T-cell (primary cell): Measurements from ENCODE around the gene MVB12B. TPM values are rescaled to one million over a fixed set of nuclear protein-coding genes. Genes with fewer than 3 reads are reported as not detected.

Experiments
- ATAC-seq, 4 experiments: fragments of 200-7000 bp in 3 of 4; fragments of 150-1000 bp in 1 of 4; cut with Tn5 transposase; replicated peaks in 1 of 4; 1 replicate in 3 of 4; 2 replicates in 1 of 4; pipeline ENCODE4 v1.10.0; 2021; ENCODE audit warnings: moderate library complexity in 3 of 4, mild to moderate bottlenecking in 2 of 4, moderate number of reproducible peaks in 1 of 4
- CTCF ChIA-PET, 2 donors: fragments of 300-600 bp; sonication (Branson Sonifier 250); formaldehyde crosslinking; loops; one replicate each; lab custom pipeline; 2022; ENCODE audit warnings: antibody characterized with exemption in 2 of 2; lab: Charles Lee
- POLR2A ChIA-PET, 2 donors: fragments of 300-600 bp; sonication (Branson Sonifier 250); formaldehyde crosslinking; loops; one replicate each; lab custom pipeline; 2022; ENCODE audit warnings: antibody characterized with exemption in 2 of 2; lab: Charles Lee
- DNase-seq, 35 experiments: peaks; one replicate each; pipeline versions ENCODE4 v3.0.0 to v3.0.0-alpha.2; 2013 to 2023
- H3K27ac ChIP-seq: one replicate; pipeline ENCODE4 v1.5.1; 2013; ENCODE audit warnings: low read length
- H3K27me3 ChIP-seq, 2 experiments: replicated peaks in 1 of 2; 1 replicate in 1 of 2; 2 replicates in 1 of 2; pipeline versions ENCODE4 v1.6.1 to v1.7.0; 2013; ENCODE audit warnings: low read length in 1 of 2, mixed read lengths in 1 of 2; ENCODE audit not compliant: control insufficient read depth in 2 of 2, insufficient read depth in 2 of 2; ENCODE audit errors: extremely low read depth in 1 of 2
- H3K36me3 ChIP-seq, 2 donors: 1 replicate in 1 of 2; 2 replicates in 1 of 2; pipeline versions ENCODE4 v1.6.1 to v1.7.0; 2013; ENCODE audit warnings: low read length in 1 of 2; ENCODE audit not compliant: control insufficient read depth in 2 of 2, insufficient read depth in 1 of 2; ENCODE audit errors: extremely low read depth in 1 of 2
- H3K4me1 ChIP-seq, 2 experiments: 1 replicate in 1 of 2; 2 replicates in 1 of 2; pipeline versions ENCODE4 v1.6.1 to v1.7.0; 2013; ENCODE audit warnings: low read length in 2 of 2, mixed read lengths in 1 of 2; ENCODE audit not compliant: insufficient read depth in 2 of 2, control insufficient read depth in 1 of 2; ENCODE audit errors: extremely low read depth in 1 of 2
- H3K4me3 ChIP-seq, 2 donors: 1 replicate in 1 of 2; 2 replicates in 1 of 2; pipeline versions ENCODE4 v1.5.1 to v1.7.0; 2013; ENCODE audit warnings: mild to moderate bottlenecking in 2 of 2, low read length in 1 of 2, moderate library complexity in 1 of 2; ENCODE audit not compliant: control insufficient read depth in 1 of 2; ENCODE audit errors: extremely low read depth in 1 of 2
- H3K9me3 ChIP-seq: 2 replicates; pipeline ENCODE4 v1.7.0; 2013
- H3K27ac Mint-ChIP-seq, 2 donors: one replicate each; pipeline ENCODE4 v1.8.0; 2020 to 2021; ENCODE audit warnings: mild to moderate bottlenecking in 2 of 2, mixed read lengths in 2 of 2
- H3K27me3 Mint-ChIP-seq, 2 donors: one replicate each; pipeline ENCODE4 v1.8.0; 2021 to 2022; ENCODE audit warnings: mixed read lengths in 2 of 2
- H3K36me3 Mint-ChIP-seq: one replicate; pipeline ENCODE4 v1.8.0; 2021; ENCODE audit warnings: mixed read lengths
- H3K4me1 Mint-ChIP-seq, 3 donors: one replicate each; pipeline ENCODE4 v1.8.0; 2020 to 2022; ENCODE audit warnings: mixed read lengths in 3 of 3, mild to moderate bottlenecking in 1 of 3
- H3K4me3 Mint-ChIP-seq, 3 donors: one replicate each; pipeline ENCODE4 v1.8.0; 2020 to 2022; ENCODE audit warnings: mild to moderate bottlenecking in 3 of 3, mixed read lengths in 3 of 3, moderate library complexity in 3 of 3
- H3K9me3 Mint-ChIP-seq, 3 donors: one replicate each; pipeline ENCODE4 v1.8.0; 2020 to 2022; ENCODE audit warnings: mixed read lengths in 3 of 3
- WGBS: methylation state at CpG from one replicate; pipeline ENCODE4 v1.1.5; 2013; ENCODE audit warnings: missing lambda C conversion rate; ENCODE audit not compliant: insufficient coverage; 5-methylcytosine and 5-hydroxymethylcytosine counted together
- total RNA-seq, 35 experiments: library from RNA in 6 of 35; stranded (reverse) in 6 of 35; fragments of 120-200 nt in 1 of 35; gene quantifications; one replicate each; pipeline versions ENCODE4 v1.2.1 to v1.2.4 and lab custom pipeline; 2013 to 2026

Gene MVB12B
- total RNA-seq, 5 donors from 2014 or later (not counting 1 experiment from before 2014, with no cell fraction given) = 8.2 to 25.2 (median 10.6) TPM

DNA sequence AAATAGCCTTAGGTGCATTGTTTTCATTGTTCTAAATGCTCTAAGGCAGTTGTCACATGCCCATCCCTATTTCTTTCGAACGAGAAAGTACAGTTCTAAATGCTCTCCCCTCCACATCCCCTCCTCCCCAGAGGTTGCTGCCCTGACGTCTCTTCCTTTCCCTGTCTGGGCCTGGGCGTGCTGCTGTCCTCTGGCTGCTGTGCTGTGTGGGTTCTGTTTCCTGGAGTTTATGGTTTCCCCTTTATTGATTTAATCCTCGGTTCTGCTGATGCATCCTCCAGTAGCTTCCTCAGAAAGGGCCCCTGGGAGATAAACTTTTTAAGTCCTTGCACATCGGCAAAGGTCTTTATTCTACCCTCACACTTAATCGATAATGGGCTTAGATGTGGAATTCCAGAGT, 48.8 kb downstream of the MVB12B start:
- H3K27me3 Mint-ChIP-seq = peaks cover 0 to 3% of the 10 kb centered on the region in 2 donors
- no peak for DNase-seq
- Histone ChIP-seq H3K36me3 (no peaks in the 10 kb centered on the region), H3K4me1 (no peaks in the 10 kb centered on the region), H3K4me3 (no peak overlapping the region), H3K27ac (no peak overlapping the region), H3K9me3 (no peaks in the 10 kb centered on the region), H3K27me3 (no peaks in the 10 kb centered on the region)
- POLR2A ChIA-PET = interaction anchor here in 1 of 2 donors (0.6 kb wide), 1 partner anchor 1107 kb away, joined by 3 read pairs; no protein-coding TSS in a partner anchor
- WGBS = no CpG with 5 or more reads among the region's 7 CpGs
- no peak overlapping the region for H3K27ac Mint-ChIP-seq
- H3K4me1 Mint-ChIP-seq = peaks cover 13 to 19% (median 14%) of the 10 kb centered on the region in 3 donors
- ATAC-seq = peak in 1 of 4 experiments; percentile 52
- no peaks in the 10 kb centered on the region for H3K9me3 Mint-ChIP-seq
- H3K36me3 Mint-ChIP-seq = no peaks in the 10 kb centered on the region
- H3K4me3 Mint-ChIP-seq = no peak overlapping the region
- CTCF ChIA-PET = no interaction called here

DNA sequence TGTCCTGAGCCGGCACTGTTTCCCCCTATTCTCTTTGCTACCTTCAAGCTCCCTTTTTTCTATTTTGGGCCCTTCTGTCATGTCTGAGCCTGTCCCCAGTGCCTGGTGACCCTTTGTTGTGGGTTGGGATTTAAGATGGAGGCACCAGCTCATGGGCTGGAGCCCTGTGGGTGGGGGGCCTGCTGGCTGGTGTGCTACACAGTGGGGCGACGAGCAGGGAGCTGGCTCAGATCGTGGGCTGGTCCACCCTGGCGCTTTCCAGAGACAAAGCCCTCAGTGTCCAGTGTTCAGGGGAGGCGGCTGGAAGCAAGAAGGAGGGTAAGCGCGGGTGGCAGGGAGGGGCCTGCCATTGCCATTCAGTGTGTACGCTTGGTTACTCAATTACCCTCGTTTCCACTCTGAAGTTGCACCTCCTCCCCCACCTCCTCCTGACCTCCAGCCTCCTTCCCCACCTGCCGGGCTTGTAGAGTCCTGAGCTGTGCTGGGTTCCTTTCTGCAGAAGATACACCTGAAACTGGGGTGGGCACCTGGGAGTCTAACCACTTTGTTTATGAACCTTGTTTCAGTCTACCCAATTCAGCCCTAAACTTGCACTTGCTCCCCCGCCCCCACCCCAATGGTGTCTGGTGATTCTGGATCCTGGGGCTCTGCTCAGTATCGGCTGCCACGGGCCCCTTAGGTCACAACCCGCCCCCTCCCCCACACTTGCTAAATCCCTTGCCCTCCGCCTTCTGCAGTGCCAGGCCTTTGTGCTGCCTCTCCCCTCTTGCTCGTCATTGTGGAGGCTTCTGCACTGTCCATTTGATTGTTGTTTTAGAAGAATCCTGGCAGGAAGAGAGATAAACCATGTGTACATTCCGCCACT, 49.9 kb downstream of the MVB12B start:
- POLR2A ChIA-PET = no interaction called here
- H3K4me3 Mint-ChIP-seq = no peak overlapping the region
- no peaks in the 10 kb centered on the region for H3K4me1 ChIP-seq
- ATAC-seq = no peak
- no peak overlapping the region for H3K4me3 ChIP-seq
- H3K4me1 Mint-ChIP-seq = peaks cover 13 to 19% (median 14%) of the 10 kb centered on the region in 3 donors
- no peak overlapping the region for H3K27ac Mint-ChIP-seq
- peaks cover 0 to 3% of the 10 kb centered on the region in 2 donors for H3K27me3 Mint-ChIP-seq
- H3K27me3 ChIP-seq = no peaks in the 10 kb centered on the region
- H3K36me3 Mint-ChIP-seq = peaks cover 4% of the 10 kb centered on the region
- no peaks in the 10 kb centered on the region for H3K9me3 ChIP-seq
- 86% methylated on average over 8 of the region's 18 CpGs for WGBS
- CTCF ChIA-PET = no interaction called here
- peaks cover 0 to 2% of the 10 kb centered on the region in 2 donors for H3K36me3 ChIP-seq
- no peak for DNase-seq
- H3K27ac ChIP-seq = no peak overlapping the region
- H3K9me3 Mint-ChIP-seq = no peaks in the 10 kb centered on the region

DNA sequence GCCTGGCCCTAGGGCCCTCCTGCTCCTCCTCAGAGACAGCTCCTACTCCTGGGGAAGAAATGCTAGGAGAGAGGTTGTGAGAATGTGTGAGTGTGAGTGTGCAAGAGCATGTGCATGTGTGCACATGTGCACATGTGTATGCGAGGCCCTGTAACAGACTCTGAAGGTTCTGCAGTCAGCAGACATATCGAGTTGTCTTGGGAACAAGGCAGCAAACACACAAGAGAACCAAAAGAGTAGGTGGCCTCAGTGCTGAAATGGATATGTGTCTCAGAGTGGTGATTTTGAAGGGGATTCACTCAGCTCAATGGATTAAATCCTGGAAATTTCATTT, 50.5 kb downstream of the MVB12B start:
- peaks cover 0 to 3% of the 10 kb centered on the region in 2 donors for H3K27me3 Mint-ChIP-seq
- CTCF ChIA-PET = no interaction called here
- POLR2A ChIA-PET = no interaction called here
- H3K27me3 ChIP-seq = no peaks in the 10 kb centered on the region
- H3K4me3 ChIP-seq = no peak overlapping the region
- H3K27ac ChIP-seq = no peak overlapping the region
- peaks cover 4% of the 10 kb centered on the region for H3K36me3 Mint-ChIP-seq
- no peak overlapping the region for H3K27ac Mint-ChIP-seq
- H3K4me3 Mint-ChIP-seq = no peak overlapping the region
- DNase-seq (no peak), ATAC-seq (no peak)
- peaks cover 0 to 4% of the 10 kb centered on the region in 2 donors for H3K36me3 ChIP-seq
- 100% methylated on average over 2 of the region's 2 CpGs for WGBS
- H3K9me3 ChIP-seq = no peaks in the 10 kb centered on the region
- H3K9me3 Mint-ChIP-seq = no peaks in the 10 kb centered on the region
- no peaks in the 10 kb centered on the region for H3K4me1 ChIP-seq
- peaks cover 13 to 19% (median 14%) of the 10 kb centered on the region in 3 donors for H3K4me1 Mint-ChIP-seq

DNA sequence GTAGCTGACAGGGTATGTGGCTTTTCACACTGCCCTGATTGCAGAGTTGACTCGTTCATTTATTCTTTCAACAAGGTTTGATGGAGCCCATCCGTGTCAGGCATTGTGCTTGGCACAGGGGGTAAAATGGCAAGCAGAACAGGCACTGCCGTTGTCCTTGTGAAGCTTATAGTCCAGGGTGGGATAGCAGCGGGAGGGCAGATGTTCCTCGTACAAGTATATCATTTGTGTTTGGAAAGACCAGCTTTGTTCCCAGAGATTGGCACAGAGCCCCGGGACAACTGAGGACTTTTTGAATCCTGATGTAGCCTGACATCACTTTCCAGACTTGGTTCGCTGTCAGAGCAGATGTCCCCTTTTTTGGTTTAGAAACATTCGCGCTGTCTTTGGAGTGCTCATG, 50.9 kb downstream of the MVB12B start:
- no peak for DNase-seq
- ATAC-seq = no peak
- Histone ChIP-seq H3K27me3 (no peaks in the 10 kb centered on the region), H3K36me3 (peaks cover 0 to 4% of the 10 kb centered on the region in 2 donors), H3K27ac (no peak overlapping the region), H3K4me1 (no peaks in the 10 kb centered on the region), H3K4me3 (no peak overlapping the region), H3K9me3 (no peaks in the 10 kb centered on the region)
- no peak overlapping the region for H3K27ac Mint-ChIP-seq
- ChIA-PET POLR2A (no interaction called here), CTCF (no interaction called here)
- peaks cover 13 to 19% (median 14%) of the 10 kb centered on the region in 3 donors for H3K4me1 Mint-ChIP-seq
- 99% methylated on average over 7 of the region's 9 CpGs for WGBS
- H3K27me3 Mint-ChIP-seq = peaks cover 0 to 3% of the 10 kb centered on the region in 2 donors
- H3K9me3 Mint-ChIP-seq = no peaks in the 10 kb centered on the region
- peaks cover 4% of the 10 kb centered on the region for H3K36me3 Mint-ChIP-seq
- H3K4me3 Mint-ChIP-seq = no peak overlapping the region

DNA sequence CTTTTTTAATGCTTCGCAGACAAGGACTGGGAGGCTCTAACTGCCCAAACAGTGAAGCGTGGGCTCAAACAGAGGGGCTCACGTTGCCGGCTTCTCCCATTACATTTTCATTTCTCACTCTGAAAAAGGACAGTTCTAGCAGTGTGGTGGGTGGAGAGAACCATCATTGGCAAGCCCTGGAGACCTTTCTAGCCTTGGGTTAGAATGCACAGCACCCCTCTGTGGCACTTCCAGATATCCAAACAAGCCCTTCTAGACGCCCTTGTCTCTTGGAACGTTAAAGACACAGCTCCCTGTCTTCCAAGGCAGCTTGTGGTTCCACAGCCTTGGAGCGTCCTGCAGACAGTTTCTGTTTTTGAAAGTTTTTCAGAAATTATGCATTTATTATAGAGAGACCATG, 52.1 kb downstream of the MVB12B start:
- H3K9me3 Mint-ChIP-seq = no peaks in the 10 kb centered on the region
- CTCF ChIA-PET = no interaction called here

DNA sequence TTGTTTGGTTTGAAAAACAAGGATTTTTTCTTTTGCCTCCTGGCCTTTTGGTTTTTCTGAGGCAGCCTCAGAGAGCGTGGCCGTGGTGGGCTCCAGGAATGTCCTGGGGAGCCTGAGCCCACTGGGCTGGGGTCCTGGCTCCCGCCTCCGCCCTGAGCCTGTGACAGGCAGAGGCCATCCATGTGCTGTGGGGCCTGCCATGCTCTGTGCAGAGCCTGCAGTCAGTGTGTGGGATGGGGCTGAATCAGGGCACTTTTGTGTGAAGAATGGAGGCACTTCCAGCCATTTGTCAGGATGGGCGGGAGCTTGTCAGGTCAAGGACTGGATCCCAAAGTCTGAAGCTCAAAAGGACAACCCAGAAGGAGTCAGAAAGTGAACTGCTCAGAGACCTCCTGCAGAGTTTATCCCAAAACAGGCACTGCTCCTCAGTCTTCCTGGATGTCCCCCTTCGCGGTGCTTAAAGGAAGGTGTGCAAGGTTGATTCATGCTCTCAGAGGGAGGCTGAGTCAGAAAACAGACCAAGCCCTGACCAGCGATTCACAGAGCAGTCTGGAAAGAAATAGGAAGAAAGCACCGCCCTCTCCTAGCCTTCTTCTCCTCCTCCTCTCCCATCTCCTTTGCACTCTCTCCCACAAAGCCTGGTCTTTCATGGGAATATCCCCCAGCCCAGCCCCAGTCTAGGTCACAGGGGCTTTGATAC, 53.2 kb downstream of the MVB12B start:
- peaks cover 0 to 3% of the 10 kb centered on the region in 2 donors for H3K27me3 Mint-ChIP-seq
- H3K9me3 Mint-ChIP-seq = no peaks in the 10 kb centered on the region
- no peak for ATAC-seq
- no peaks in the 10 kb centered on the region for H3K4me1 ChIP-seq
- H3K27ac ChIP-seq = no peak overlapping the region
- no peaks in the 10 kb centered on the region for H3K9me3 ChIP-seq
- peaks cover 13 to 19% (median 14%) of the 10 kb centered on the region in 3 donors for H3K4me1 Mint-ChIP-seq
- DNase-seq = no peak
- H3K4me3 ChIP-seq = no peak overlapping the region
- WGBS = 100% methylated on average over 6 of the region's 9 CpGs
- H3K27me3 ChIP-seq = no peaks in the 10 kb centered on the region
- H3K4me3 Mint-ChIP-seq = no peak overlapping the region
- H3K27ac Mint-ChIP-seq = no peak overlapping the region
- ChIA-PET CTCF (no interaction called here), POLR2A (interaction anchor here in 1 of 2 donors (0.6 kb wide), 1 partner anchor 28 kb away, joined by 3 read pairs; no protein-coding TSS in a partner anchor)
- peaks cover 15% of the 10 kb centered on the region for H3K36me3 Mint-ChIP-seq
- peaks cover 0 to 4% of the 10 kb centered on the region in 2 donors for H3K36me3 ChIP-seq

More for the DNA sequence above, 52.1 kb downstream of the MVB12B start:
- H3K4me3 ChIP-seq = no peak overlapping the region
- no peak overlapping the region for H3K27ac Mint-ChIP-seq
- no peaks in the 10 kb centered on the region for H3K4me1 ChIP-seq
- POLR2A ChIA-PET = no interaction called here
- ATAC-seq (no peak), DNase-seq (no peak)
- H3K4me3 Mint-ChIP-seq = no peak overlapping the region
- no peaks in the 10 kb centered on the region for H3K9me3 ChIP-seq
- peaks cover 13 to 19% (median 14%) of the 10 kb centered on the region in 3 donors for H3K4me1 Mint-ChIP-seq
- no peaks in the 10 kb centered on the region for H3K27me3 ChIP-seq
- peaks cover 13% of the 10 kb centered on the region for H3K36me3 Mint-ChIP-seq
- H3K27ac ChIP-seq = no peak overlapping the region
- H3K36me3 ChIP-seq = peaks cover 0 to 4% of the 10 kb centered on the region in 2 donors
- 80% methylated on average over 1 of the region's 7 CpGs for WGBS
- H3K27me3 Mint-ChIP-seq = peaks cover 0 to 3% of the 10 kb centered on the region in 2 donors
